ENCODE results near the gene SERTAD4.
A peak's percentile ranks its signal among the peaks of the same experiment; 100 is the strongest.

SERTAD4 gene

DNA sequence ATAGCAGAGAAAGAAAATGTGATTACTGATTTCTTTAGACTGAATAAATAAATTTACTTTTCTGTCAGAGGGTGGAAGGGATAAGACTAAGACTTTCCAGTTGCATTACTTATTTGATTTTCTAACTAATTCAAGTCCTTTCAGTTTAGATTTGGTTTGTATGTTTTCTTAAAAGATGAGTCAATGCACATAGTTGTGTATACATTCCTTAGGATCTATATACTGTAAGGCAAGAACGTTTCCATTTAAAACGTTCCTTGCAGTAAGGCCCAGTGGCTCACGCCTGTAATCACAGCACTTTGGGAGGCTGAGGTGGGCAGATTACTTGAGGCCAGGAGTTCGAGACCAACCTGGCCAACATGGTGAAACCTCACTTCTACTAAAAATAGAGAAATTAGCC is 14.5 kb upstream of the SERTAD4 start:
- TF ChIP-seq, protein P1, sequence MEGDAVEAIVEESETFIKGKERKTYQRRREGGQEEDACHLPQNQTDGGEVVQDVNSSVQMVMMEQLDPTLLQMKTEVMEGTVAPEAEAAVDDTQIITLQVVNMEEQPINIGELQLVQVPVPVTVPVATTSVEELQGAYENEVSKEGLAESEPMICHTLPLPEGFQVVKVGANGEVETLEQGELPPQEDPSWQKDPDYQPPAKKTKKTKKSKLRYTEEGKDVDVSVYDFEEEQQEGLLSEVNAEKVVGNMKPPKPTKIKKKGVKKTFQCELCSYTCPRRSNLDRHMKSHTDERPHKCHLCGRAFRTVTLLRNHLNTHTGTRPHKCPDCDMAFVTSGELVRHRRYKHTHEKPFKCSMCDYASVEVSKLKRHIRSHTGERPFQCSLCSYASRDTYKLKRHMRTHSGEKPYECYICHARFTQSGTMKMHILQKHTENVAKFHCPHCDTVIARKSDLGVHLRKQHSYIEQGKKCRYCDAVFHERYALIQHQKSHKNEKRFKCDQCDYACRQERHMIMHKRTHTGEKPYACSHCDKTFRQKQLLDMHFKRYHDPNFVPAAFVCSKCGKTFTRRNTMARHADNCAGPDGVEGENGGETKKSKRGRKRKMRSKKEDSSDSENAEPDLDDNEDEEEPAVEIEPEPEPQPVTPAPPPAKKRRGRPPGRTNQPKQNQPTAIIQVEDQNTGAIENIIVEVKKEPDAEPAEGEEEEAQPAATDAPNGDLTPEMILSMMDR (IDR thresholded peaks at IDR 0.05; ENCODE audit: low read depth, low read length, missing control alignments), result no peak

GRCh38 chr1:210222340-210223006 is 10.1 kb upstream of the SERTAD4 start:
- H3K4me3 ChIP-seq (replicated peaks; ENCODE audit: low read depth, low read length), result no peak overlapping the region
- TF ChIP-seq, protein P1 (IDR thresholded peaks at IDR 0.05; ENCODE audit: low read depth, low read length, missing control alignments), result no peak
- DNase-seq (ENCODE audit: extremely low read depth, low read depth), result no peak

More for the DNA sequence above, 14.5 kb upstream of the SERTAD4 start:
- H3K4me3 ChIP-seq (replicated peaks; ENCODE audit: low read depth, low read length), result no peak overlapping the region
- no peak for DNase-seq (ENCODE audit: extremely low read depth, low read depth)

DNA sequence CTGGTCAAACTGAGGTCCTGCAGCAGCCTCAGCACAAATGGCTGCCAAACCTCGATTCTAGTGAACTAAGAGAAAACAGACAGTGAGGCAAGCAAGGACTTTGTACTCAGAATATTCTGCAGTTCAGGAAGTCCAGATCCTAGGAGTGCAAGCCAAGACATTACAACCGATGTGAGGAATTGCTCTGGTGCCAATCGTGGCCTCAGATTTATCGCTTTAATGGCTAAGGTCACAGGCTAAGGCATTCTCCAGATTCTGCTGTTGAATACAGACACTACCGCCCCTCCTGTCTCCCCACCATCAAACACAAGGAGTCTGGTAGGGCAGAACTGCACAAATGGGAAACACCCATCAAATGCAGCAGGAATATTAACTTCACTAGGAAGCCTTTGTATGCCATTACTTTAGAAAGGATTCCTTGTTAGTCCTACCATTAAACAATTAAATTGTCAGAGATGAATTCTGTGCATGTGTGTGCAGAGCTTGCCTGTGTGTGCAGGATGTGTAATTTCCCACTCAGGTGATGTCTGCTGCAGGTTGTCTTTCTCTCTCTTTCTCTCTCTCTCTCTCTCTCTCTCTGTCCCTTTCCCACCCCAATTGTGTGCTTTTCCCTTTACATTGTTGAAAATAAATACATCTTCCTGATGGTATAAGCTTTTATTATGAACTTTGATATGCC is 9.2 kb upstream of the SERTAD4 start:
- no peak for DNase-seq (ENCODE audit: extremely low read depth, low read depth)
- no peak overlapping the region for H3K4me3 ChIP-seq (replicated peaks; ENCODE audit: low read depth, low read length)
- TF ChIP-seq, protein P1 (IDR thresholded peaks at IDR 0.05; ENCODE audit: low read depth, low read length, missing control alignments), result no peak

- TF ChIP-seq, protein P1 (IDR thresholded peaks at IDR 0.05; ENCODE audit: low read depth, low read length, missing control alignments), result no peak
Measured at GRCh38 chr1:210228158-210228557, 4.4 kb upstream of the SERTAD4 start.

DNA sequence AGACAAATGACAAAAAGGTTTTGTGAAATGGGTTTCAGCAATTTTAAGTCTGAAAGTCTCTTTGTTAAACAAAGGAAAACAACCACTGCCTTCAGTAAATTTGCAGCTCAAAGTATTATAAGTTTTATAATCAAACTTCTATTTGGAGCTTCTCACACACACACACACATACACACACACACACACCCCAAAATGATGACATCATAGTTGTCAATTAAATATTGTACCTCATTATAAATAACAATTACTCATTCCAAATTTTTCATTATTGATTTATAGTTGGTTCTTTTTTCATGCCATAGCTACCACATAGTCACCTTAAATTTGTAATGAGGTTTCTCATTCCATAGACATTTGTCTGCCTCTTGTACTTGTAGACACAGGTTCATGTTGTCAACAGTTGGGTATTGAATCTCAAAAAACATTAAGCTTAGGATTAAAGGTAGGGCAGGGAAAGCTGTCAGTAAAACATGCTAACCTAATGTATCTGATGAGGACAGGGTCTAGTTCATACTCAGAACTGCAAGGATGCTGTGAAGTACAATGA is 2.4 kb upstream of the SERTAD4 start:
- no peak overlapping the region for H3K4me3 ChIP-seq (replicated peaks; ENCODE audit: low read depth, low read length)
- TF ChIP-seq, protein P1 (IDR thresholded peaks at IDR 0.05; ENCODE audit: low read depth, low read length, missing control alignments), result no peak
- DNase-seq (ENCODE audit: extremely low read depth, low read depth), result no peak

More at GRCh38 chr1:210228158-210228557, 4.4 kb upstream of the SERTAD4 start:
- no peak for DNase-seq (ENCODE audit: extremely low read depth, low read depth)
- no peak overlapping the region for H3K4me3 ChIP-seq (replicated peaks; ENCODE audit: low read depth, low read length)

DNA sequence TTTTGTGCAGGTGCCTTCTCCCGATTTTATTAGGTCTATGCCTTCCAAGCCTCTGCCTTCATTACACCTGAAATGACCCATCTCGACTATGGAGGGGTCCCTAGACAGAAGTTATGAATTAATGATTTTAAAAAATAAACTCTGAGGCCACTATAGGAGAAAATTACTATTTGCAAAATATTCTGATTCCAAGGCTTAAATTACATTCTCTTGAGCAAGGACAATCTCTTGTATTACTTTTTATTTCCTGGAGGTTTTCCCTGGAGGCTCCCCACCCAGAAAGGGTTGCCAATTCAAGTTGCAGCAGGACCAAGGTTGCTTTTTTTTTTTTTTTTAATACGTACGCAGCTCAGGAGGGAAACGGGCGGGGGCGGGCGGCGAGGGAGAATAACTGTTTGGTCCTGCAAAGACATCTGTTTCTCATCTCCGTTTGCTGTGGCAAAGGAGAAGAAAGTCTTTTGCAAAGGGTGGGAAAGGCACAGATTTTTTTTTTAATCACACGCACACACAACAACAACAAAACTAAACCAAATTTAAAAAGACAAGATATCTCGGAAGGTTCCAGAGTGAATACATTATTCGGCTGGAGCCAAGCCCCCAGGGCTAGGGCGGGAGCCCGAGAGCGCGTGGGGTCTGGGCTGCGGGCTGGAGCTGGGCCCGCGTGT is 618 bp upstream of the SERTAD4 start:
- DNase-seq (ENCODE audit: extremely low read depth, low read depth), result peak; percentile 59
- TF ChIP-seq, protein P1 (IDR thresholded peaks at IDR 0.05; ENCODE audit: low read depth, low read length, missing control alignments), result no peak
- H3K4me3 ChIP-seq (replicated peaks; ENCODE audit: low read depth, low read length), result peak overlapping the region; percentile 74
